ENCODE results near the gene ZNF699.
"Not testable (repeated sequence)": the region's sequence is repeated elsewhere in the genome, so short reads cannot be mapped to it uniquely, and the experiment has no call there.

Gene ZNF699

DNA sequence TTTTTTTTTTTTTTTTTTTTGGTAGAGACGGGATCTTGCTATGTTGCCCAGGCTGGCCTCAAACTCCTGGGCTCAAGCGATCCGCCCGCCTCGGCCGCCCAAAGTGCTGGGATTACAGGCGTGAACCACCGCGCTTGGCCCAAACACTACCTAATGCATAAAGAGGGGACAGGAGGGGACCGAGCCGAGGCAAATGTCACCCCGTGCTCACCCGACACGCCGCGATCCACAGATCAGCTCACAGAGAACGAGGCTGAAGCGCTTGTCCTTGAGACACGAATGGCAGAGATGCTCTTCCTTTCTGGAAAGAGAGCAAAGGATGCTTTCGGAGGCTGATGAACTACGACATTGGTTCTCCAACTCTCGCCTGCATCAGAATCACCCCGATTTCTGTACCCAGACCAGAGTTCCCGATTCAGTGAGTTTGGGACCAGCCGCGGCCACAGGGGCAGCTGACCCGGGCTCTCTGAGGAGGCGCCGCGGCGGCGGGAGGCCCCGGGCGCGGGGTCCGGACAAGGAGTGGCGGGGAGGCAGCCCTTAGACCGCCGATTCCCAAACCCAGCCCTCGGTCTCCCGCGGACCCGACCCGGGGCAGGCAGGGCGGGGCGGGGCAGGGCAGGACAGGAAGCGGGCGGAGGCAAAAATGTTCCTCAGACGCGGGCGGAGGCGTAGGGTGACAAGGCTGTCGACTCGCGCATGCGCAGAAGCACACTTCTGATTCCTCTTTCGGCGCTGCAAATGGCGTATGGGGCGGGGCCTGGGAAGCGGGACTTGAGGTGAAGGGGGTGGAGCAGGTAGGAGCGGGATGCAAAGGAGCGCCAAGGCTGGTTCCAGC is at the start of gene ZNF699:
Gene ZNF699, minus strand, starts transcription at position 700 of the 835 bp plus-strand sequence. CDS start 4,719 bp downstream, outside the sequence.
- DNase-seq = peak; percentile 98

- DNase-seq = no peak
Measured at GRCh38 chr19:9354651-9355050, 45.0 kb upstream of the ZNF699 start.

GRCh38 chr19:9353011-9353410 is 43.4 kb upstream of the ZNF699 start:
- DNase-seq = no peak

DNA sequence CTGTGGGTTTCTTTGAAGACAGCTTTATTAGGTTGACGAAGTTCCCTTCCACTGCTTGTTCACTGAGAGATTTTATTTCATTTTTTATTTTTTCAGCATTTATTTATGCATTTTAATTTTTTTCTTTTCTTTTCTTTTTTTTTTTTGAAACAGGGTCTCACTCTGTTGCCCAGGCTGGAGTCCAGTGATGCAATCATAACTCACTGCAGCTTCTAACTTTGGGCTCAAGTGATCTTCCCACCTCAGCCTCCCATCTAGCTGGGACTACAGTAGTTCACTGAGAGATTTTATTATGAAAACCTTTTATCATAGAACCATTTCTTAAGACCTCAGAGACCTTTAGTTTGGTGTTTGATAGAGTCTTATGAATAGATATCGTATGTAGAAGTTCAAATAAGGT is 42.9 kb upstream of the ZNF699 start:
- DNase-seq = no peak

DNA sequence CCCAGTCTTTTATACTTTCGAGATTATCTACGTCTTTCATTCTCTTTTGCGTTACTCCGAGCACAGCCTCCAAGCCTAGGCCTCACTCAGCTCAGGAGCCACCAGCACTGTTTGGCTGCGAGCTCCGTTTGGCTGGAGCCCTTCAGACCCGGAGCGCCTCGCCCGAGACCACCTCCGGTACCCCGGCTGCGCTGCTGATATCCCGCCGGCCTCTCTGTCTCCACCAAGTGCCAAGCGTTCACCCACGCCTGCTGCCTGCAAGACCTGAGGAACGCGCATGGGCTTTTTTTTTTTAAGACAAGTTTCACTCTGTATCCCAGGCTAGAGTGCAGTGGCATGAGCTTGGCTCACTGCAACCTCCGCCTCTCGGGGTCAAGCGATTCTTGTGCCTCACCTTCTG is 39.0 kb upstream of the ZNF699 start:
- DNase-seq = no peak

DNA sequence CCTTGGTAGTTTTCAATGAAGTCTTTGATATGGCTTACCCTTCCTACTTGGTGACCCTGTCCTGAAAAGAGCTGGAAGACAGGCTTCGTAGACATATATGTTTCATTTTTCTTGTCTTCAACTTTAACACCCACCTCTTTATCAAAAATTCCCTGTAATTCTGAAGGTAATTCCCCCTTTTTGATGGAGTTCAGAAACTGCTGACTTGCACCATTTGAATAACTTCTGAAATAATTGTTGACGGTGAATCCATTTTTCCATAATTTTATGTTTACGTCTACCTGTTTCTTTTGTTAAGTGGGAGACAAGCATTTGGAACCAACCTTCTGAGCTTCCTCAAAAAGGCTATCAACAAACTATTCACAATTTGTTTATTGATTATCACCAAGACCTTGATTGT is 38.6 kb upstream of the ZNF699 start:
- no peak for DNase-seq

- no peak for DNase-seq
Measured at GRCh38 chr19:9345005-9345404, 35.4 kb upstream of the ZNF699 start.

DNA sequence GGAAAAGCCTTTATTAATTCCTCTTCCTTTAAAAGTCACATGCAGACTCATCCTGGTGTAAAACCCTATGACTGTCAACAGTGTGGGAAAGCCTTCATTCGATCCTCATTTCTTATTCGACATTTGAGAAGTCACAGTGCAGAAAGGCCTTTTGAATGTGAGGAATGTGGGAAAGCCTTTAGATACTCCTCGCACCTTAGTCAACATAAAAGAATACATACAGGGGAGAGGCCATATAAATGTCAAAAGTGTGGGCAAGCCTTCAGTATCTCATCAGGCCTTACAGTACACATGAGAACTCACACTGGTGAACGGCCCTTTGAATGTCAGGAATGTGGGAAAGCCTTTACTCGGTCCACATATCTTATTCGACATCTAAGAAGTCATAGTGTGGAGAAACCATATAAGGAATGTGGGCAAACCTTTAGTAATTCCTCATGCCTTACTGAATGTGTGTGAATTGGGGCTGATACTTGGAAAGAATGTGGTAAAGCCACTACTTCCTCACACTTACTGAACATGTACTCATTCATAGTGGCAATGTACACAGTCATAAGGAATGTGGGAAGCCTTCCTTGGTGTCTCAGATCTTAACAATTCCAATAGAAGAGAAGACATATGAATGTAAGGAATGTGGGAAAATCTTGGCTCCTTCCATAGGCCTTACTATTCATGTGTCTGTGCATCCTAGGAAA is 33.1 kb upstream of the ZNF699 start:
- DNase-seq = no peak

DNA sequence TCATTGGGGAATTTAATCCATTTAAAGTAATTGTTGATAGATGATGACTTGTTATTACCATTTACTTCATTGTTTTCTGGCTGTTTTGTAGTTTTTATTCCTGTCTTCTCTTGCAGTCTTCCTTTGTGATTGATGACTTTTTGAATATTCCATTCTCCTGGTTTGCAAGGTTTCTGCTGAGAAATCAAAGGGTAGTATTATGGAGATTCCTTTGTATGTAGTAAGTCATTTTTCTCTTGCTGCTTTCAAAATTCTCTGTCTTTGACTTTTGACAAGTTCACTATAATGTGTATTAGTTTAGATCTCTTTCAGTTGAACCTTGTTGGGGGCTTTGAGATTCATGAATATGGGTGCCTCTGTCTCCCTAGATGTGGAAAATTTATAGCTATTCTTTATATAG is 20.4 kb upstream of the ZNF699 start:
- no peak for DNase-seq

DNA sequence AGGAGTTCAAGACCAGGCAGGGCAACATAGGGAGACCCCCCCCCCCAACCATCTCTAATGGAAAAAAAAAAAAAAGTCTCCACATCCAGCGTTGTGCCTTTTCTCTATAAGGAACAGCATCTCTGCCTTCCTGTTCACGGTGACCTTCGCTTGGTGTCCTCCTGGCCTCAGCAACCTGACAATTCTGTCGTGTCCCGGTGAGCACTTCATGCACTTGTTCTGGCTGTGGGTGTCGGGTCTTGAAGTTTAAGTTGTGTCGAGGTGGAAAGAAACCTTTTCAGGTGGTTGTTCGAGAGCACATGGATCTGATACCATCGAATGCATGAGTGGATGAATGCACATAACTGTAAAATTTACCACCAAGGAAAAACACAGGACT is 14.9 kb upstream of the ZNF699 start:
- no peak for DNase-seq

DNA sequence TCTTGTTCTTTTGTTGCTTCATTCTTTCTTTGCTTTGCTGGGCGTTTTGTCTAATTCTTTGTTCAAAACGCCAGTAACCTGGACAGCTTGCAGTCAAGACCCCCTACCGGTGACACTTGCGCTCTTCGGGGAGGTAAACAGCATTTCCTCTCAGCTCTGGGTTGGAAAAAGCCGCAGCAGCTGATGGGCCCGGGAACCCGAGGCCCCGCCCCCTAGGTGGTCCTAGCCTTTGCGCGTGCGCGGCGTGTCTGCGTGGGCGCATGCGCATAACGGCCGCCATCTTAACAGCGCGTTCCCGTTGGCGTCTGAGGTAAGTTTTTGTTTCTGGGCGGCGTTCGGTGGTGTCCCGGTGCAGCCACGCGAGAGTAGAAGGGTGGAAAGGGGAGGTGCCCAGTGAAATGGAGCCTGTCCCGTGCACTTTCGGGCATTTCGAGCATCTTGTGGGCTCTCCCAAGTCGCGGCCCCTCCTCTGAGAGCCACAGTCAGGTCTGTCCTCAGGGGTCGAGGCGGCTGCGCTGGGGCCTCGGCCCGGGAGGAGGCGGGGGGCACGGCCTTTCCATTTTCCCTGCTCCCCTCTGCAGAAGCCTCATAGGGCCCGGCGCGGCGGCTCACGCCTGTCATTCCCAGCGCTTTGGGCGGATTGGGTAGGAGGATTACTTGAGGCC is 14.4 kb upstream of the ZNF699 start, which contains the start of gene ZNF559:
Gene ZNF559, plus strand, starts transcription at position 261 of the 665 bp plus-strand sequence. CDS start 14,371 bp downstream, outside the sequence.
- peak; percentile 98 for DNase-seq

GRCh38 chr19:9323557-9323918 is 13.9 kb upstream of the ZNF699 start:
- no peak for DNase-seq

GRCh38 chr19:9322201-9322600 is 12.6 kb upstream of the ZNF699 start:
- DNase-seq = not testable (repeated sequence)

DNA sequence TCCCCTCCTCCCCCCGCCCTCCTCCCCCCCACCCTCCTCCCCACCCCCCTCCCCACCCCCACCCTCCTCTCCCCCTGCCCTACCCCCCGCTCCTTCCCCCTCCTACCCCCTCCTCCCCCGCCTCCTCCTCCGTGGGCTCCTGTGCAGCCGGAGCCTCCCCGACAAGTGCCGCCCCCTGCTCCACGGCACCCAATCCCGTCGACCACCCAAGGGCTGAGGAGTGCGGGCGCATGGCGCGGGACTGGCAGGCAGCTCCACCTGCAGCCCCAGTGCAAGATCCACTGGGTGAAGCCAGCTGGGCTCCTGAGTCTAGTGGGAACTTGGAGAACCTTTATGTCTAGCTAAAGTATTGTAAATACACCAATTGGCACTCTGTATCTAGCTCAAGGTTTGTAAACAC is 12.1 kb upstream of the ZNF699 start:
- DNase-seq = not testable (repeated sequence)

GRCh38 chr19:9321338-9321737 is 11.7 kb upstream of the ZNF699 start:
- DNase-seq = no peak

- DNase-seq = no peak
Measured at GRCh38 chr19:9313756-9314155, 4.1 kb upstream of the ZNF699 start.

GRCh38 chr19:9309974-9310446 is 372 bp upstream of the ZNF699 start:
- peak; percentile 93 for DNase-seq

DNA sequence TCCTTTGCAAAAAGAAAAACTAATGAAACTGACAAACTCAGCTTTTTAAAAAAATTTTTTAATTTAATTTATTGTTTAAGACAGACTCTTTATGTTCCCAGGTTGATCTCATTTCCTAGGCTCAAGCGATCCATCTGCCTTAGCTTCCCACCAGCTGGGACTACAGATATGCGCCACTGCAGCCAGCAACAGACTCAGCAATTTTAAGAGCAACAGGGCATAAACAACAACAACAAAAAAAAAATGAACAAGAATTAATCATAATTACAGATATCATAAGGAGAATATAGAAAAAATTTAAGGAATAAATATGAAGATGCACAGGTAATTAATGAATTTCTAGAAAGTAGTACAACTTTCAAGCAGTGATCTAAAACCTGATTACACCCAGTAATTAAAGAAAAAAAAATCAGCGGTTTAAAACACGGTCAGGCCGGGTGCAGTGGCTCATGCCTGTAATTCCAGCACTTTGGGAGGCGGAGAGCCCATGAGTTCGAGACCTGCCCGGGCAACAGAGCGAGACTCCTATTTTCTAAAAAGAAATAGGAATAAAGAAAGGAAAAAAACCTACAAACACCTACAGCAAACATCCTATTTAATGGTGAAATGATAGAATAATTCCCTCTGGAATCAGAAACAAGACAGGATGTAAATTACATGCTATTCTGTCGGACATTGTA is 1.4 kb downstream of the ZNF699 start:
- no peak for DNase-seq

DNA sequence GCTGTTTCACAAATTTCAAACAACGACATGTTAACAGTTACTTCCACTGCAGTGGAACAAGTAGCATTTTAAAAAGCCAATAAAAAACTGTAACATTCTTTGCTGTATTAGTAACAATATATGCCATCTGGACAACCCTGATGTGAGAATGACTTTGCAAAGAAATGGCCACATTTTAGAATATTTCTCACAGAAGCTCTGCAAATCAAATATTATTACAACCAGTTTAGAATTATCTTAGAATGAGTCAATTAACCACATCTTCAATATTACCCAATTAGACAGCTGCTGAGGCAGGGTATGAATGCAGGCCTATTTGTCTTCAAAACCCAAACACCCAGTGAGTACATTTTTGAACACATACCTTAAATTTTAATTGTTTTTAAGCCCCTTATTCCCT is 3.2 kb downstream of the ZNF699 start:
- DNase-seq = no peak

DNA sequence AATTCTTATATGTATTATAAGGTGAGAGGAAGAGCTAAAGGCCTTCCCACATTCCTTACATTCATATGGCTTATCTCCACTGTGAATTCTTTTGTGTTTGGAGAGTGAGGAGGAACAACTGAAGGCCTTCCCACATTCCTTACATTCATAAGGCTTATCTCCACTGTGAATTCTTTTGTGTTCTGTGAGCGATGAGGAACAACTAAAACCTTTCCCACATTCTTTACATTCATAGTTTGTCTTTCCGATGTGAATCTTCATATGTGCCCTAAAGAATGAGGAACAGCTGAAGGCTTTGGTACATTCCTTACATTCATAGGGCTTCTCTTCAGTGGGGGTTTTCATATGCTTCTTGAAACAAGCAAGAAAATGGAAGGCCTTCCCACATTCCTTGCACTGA is 13.3 kb downstream of the ZNF699 start:
- no peak for DNase-seq

- DNase-seq = no peak
Measured at GRCh38 chr19:9295411-9295849, 14.2 kb downstream of the ZNF699 start.

GRCh38 chr19:9289231-9289884 is 20.3 kb downstream of the ZNF699 start:
- no peak for DNase-seq

Data from islet precursor cell (in vitro differentiated cells).